ENCODE measurements around the gene XCL2. TPM values are rescaled to one million over a fixed set of nuclear protein-coding genes. Genes with fewer than 3 reads are reported as not detected.

The XCL2 gene
- total and polyA plus RNA-seq, 10 of the 15 experiments (the other 5 are each of a cell fraction or from before 2014, with no cell fraction given), result 0.50 to 299 (median 4.8) TPM

- H4K20me1 ChIP-seq (ENCODE audit: control insufficient read depth, insufficient read depth), result no peaks in the 10 kb centered on the region
- in situ Hi-C loops (cut with MboI) (no loop called here), intact Hi-C loops (cut with micrococcal nuclease; ENCODE audit: unreplicated experiment) (no loop called here)
- no peak for DNase-seq (ENCODE audit: low read depth, low spot score)
- no peak for ATAC-seq
- POLR2A ChIA-PET, result interaction anchor here (1.1 to 7.9 kb wide), 3 partner anchors 13 to 49 kb away, joined by 5 to 56 read pairs (median 52); no protein-coding TSS in a partner anchor
- no peaks in the 10 kb centered on the region for H3K27me3 ChIP-seq (replicated peaks in 1 of 2; ENCODE audit: control insufficient read depth in 2 of 2, insufficient read depth in 2 of 2, low read length in 1 of 2)
- BruUV-seq (replicated peaks), result no TSS peak
- FAIRE-seq, result no peak
- no peak overlapping the region for H3K4me3 ChIP-seq
- 36% methylated on average over 1 of the region's 1 CpG for WGBS (ENCODE audit: insufficient coverage, insufficient replicate concordance, low lambda C conversion rate, missing lambda C conversion rate)
- RAD21 ChIA-PET (ENCODE audit: unreplicated experiment), result interaction anchor here (0.8 to 14.3 kb wide), 5 partner anchors 31 to 162 kb away, joined by 3 to 218 read pairs (median 103); no protein-coding TSS in a partner anchor
- no peaks in the 10 kb centered on the region for H3K79me2 ChIP-seq (ENCODE audit: control insufficient read depth, insufficient read depth, low read length)
- H3K9me3 ChIP-seq (replicated peaks; ENCODE audit: control insufficient read depth, insufficient read depth, low read length), result no peaks in the 10 kb centered on the region
- no peak for TF ChIP-seq ZNF217 (IDR thresholded peaks at IDR 0.05)
- TF ChIP-seq SMAD5 (IDR thresholded peaks at IDR 0.05; ENCODE audit: low read depth), result no peak
- no peak for TF ChIP-seq E2F4 (IDR thresholded peaks at IDR 0.05; ENCODE audit: low read depth, low read length)
- no peak for TF ChIP-seq WRNIP1 (IDR thresholded peaks at IDR 0.05; ENCODE audit: borderline replicate concordance, low read depth, low read length)
- TF ChIP-seq PML (IDR thresholded peaks at IDR 0.05; ENCODE audit: low read length), result no peak
- TF ChIP-seq NBN (IDR thresholded peaks at IDR 0.05), result no peak
- no peak overlapping the region for H3K4me2 ChIP-seq (ENCODE audit: control insufficient read depth, insufficient read depth)
- no peak overlapping the region for H3K9ac ChIP-seq (ENCODE audit: control insufficient read depth, insufficient read depth, low read length)
- CTCF ChIA-PET, result interaction anchor here (1.1 kb wide), 1 partner anchor 9 kb away, joined by 3 read pairs; no protein-coding TSS in a partner anchor
- peaks cover 6% of the 10 kb centered on the region for H3K4me1 ChIP-seq (ENCODE audit: control insufficient read depth, insufficient read depth, low read length)
- SMC1A ChIA-PET (ENCODE audit: uncharacterized antibody, unreplicated experiment), result interaction anchor here (0.6 to 14.3 kb wide), 11 partner anchors 8 to 551 kb away, joined by 3 to 257 read pairs (median 8); no protein-coding TSS in a partner anchor
- no peaks in the 10 kb centered on the region for H3K36me3 ChIP-seq (ENCODE audit: control insufficient read depth in 2 of 2, insufficient read depth in 2 of 2, low read length in 1 of 2)
- H3K27ac ChIP-seq (ENCODE audit: control insufficient read depth, insufficient read depth), result no peak overlapping the region
- H2AFZ ChIP-seq (ENCODE audit: control insufficient read depth, low read depth, low read length), result no peak overlapping the region
Measured at GRCh38 chr1:168505006-168505405, 38.8 kb downstream of the XCL2 start.
